Aorta (tissue), 5 donors: ENCODE measurements around the gene TBX20. TPM values are rescaled to one million over a fixed set of nuclear protein-coding genes. Genes with fewer than 3 reads are reported as not detected.
"Not testable (repeated sequence)": the region's sequence is repeated elsewhere in the genome, so short reads cannot be mapped to it uniquely, and the experiment has no call there.

Experiments
- ATAC-seq: fragments of 200-7000 bp; cut with Tn5 transposase; one replicate; pipeline ENCODE4 v1.9.1; 2022; ENCODE audit warnings: moderate library complexity; ENCODE audit not compliant: low FRiP score
- DNase-seq, 2 donors: peaks; one replicate each; pipeline ENCODE4 v3.0.0-alpha.2; 2020
- H3K27ac ChIP-seq, 2 donors: one replicate each; pipeline ENCODE4 v1.5.1; 2013; ENCODE audit warnings: low read length in 2 of 2, mild to moderate bottlenecking in 2 of 2, moderate library complexity in 2 of 2, control low read depth in 1 of 2, inconsistent platforms in 1 of 2, low read depth in 1 of 2
- H3K27me3 ChIP-seq, 2 donors: one replicate each; pipeline ENCODE4 v1.6.1; 2013; ENCODE audit warnings: control low read depth in 1 of 2, low read length in 1 of 2, mild to moderate bottlenecking in 1 of 2, moderate library complexity in 1 of 2; ENCODE audit not compliant: insufficient read depth in 2 of 2, control insufficient read depth in 1 of 2
- H3K36me3 ChIP-seq, 2 donors: one replicate each; pipeline ENCODE4 v1.6.1; 2013; ENCODE audit warnings: control low read depth in 1 of 2, low read length in 1 of 2, mild to moderate bottlenecking in 1 of 2; ENCODE audit not compliant: insufficient read depth in 2 of 2, control insufficient read depth in 1 of 2
- H3K4me1 ChIP-seq, 2 donors: one replicate each; pipeline ENCODE4 v1.6.1; 2013; ENCODE audit warnings: low read length in 2 of 2, control low read depth in 1 of 2, mild to moderate bottlenecking in 1 of 2, moderate library complexity in 1 of 2; ENCODE audit not compliant: insufficient read depth in 2 of 2, control insufficient read depth in 1 of 2
- H3K4me3 ChIP-seq, 2 donors: one replicate each; pipeline ENCODE4 v1.5.1; 2013; ENCODE audit warnings: low read length in 2 of 2, control low read depth in 1 of 2, mild to moderate bottlenecking in 1 of 2
- H3K9me3 ChIP-seq: one replicate; pipeline ENCODE4 v1.6.1; 2013; ENCODE audit warnings: mild to moderate bottlenecking, low read length; ENCODE audit not compliant: control insufficient read depth
- WGBS, 2 donors: extraction: QIAGEN DNeasy Blood & Tissue Kit; methylation state at CpG; one replicate each; pipeline ENCODE4 v1.1.7; 2013; 5-methylcytosine and 5-hydroxymethylcytosine counted together
- intact Hi-C, 2 donors: fragments of 100-400 bp; cut with DNase I; formaldehyde crosslinking; loops; one replicate each; pipeline versions ENCODE4 v1.14.2 to v1.15.0; 2022
- polyA plus RNA-seq, 2 donors: library from polyadenylated mRNA; stranded (reverse); fragments of 200-250 nt; gene quantifications; one replicate each; pipeline ENCODE4 v1.2.3, GENCODE V29; 2013
- total RNA-seq, 2 donors: library from RNA; stranded (reverse); fragmentation: NEBNext Ultra II Directional; extraction: Animal tissue kit (Norgen Biotek cat#: 25700); gene quantifications; one replicate each; pipeline ENCODE4 v1.2.1, GENCODE V29; 2021
- donor health status: healthy with polysubstance abuse.
- donor health status: Bipolar disorder and iron deficiency.
- donor health status: DM: no; HTN: no; CAD: no.
- donor health status: DM: no; HTN: no; CAD: no.
- donor health status: DM: yes; HTN: yes; CAD: no.

The TBX20 gene
- total and polyA plus RNA-seq, 4 donors, result 0.36 TPM; not detected in 3

GRCh38 chr7:35185908-35186731 lies 67.8 kb downstream of the TBX20 start:
- ATAC-seq, result peak; percentile 41

GRCh38 chr7:35185578-35185907 lies 68.4 kb downstream of the TBX20 start:
- intact Hi-C loops, DNase-seq, ATAC-seq, H3K9me3 ChIP-seq, H3K36me3 ChIP-seq, H3K27me3 ChIP-seq, H3K27ac ChIP-seq, H3K4me3 ChIP-seq, H3K4me1 ChIP-seq: not testable (repeated sequence)
- 3 to 5% methylated on average over 14 of the region's 14 CpGs for WGBS, 2 donors

More at GRCh38 chr7:35185908-35186731, 67.8 kb downstream of the TBX20 start:
- intact Hi-C loops, result no loop called here
- Histone ChIP-seq H3K27me3 (no peaks in the 10 kb centered on the region), H3K9me3 (no peaks in the 10 kb centered on the region), H3K4me1 (no peaks in the 10 kb centered on the region), H3K4me3 (no peak overlapping the region), H3K27ac (no peak overlapping the region), H3K36me3 (no peaks in the 10 kb centered on the region)
- WGBS, 2 donors, result 1% methylated on average over 66 to 67 of the region's 67 CpGs
- DNase-seq, result peak in 1 of 2 donors; percentile 43

GRCh38 chr7:35184961-35185360 lies 68.9 kb downstream of the TBX20 start:
- H3K4me1 ChIP-seq, H3K27ac ChIP-seq, ATAC-seq, H3K27me3 ChIP-seq, DNase-seq, H3K9me3 ChIP-seq, H3K4me3 ChIP-seq, intact Hi-C loops, H3K36me3 ChIP-seq: not testable (repeated sequence)
- WGBS, 2 donors, result 69% methylated on average over 5 of the region's 5 CpGs

- H3K27me3 ChIP-seq, H3K27ac ChIP-seq, H3K4me1 ChIP-seq, H3K36me3 ChIP-seq, H3K4me3 ChIP-seq, H3K9me3 ChIP-seq, DNase-seq, intact Hi-C loops, ATAC-seq: not testable (repeated sequence)
- WGBS, 2 donors, result 87 to 90% methylated on average over 5 of the region's 5 CpGs
These were observed 69.9 kb downstream of the TBX20 start for GRCh38 chr7:35183873-35184503.

GRCh38 chr7:35180665-35181064 lies 73.2 kb downstream of the TBX20 start:
- H3K4me3 ChIP-seq, H3K36me3 ChIP-seq, intact Hi-C loops, ATAC-seq, DNase-seq, H3K27me3 ChIP-seq, H3K27ac ChIP-seq, H3K4me1 ChIP-seq, H3K9me3 ChIP-seq: not testable (repeated sequence)
- 94 to 95% methylated on average over 6 of the region's 6 CpGs for WGBS, 2 donors

GRCh38 chr7:35173176-35173575 lies 80.7 kb downstream of the TBX20 start:
- not testable (repeated sequence) for ATAC-seq, H3K27ac ChIP-seq
- WGBS, 2 donors, result 48 to 58% methylated on average over 2 of the region's 2 CpGs

GRCh38 chr7:35172131-35172530 lies 81.8 kb downstream of the TBX20 start:
- WGBS, 2 donors, result 72 to 74% methylated on average over 4 of the region's 4 CpGs
- H3K9me3 ChIP-seq, H3K27me3 ChIP-seq, ATAC-seq, H3K4me3 ChIP-seq, H3K27ac ChIP-seq, DNase-seq, intact Hi-C loops, H3K4me1 ChIP-seq, H3K36me3 ChIP-seq: not testable (repeated sequence)

More at GRCh38 chr7:35173176-35173575, 80.7 kb downstream of the TBX20 start:
- H3K27me3 ChIP-seq, intact Hi-C loops, H3K36me3 ChIP-seq, H3K4me1 ChIP-seq, H3K4me3 ChIP-seq, DNase-seq, H3K9me3 ChIP-seq: not testable (repeated sequence)

GRCh38 chr7:35167658-35168057 lies 86.2 kb downstream of the TBX20 start:
- H3K4me1 ChIP-seq, intact Hi-C loops, H3K27me3 ChIP-seq: not testable (repeated sequence)

GRCh38 chr7:35167158-35167557 lies 86.7 kb downstream of the TBX20 start:
- 70 to 80% methylated on average over 1 of the region's 1 CpG for WGBS, 2 donors

More at GRCh38 chr7:35167658-35168057, 86.2 kb downstream of the TBX20 start:
- H3K4me3 ChIP-seq, H3K36me3 ChIP-seq, H3K27ac ChIP-seq, H3K9me3 ChIP-seq, ATAC-seq, DNase-seq: not testable (repeated sequence)

More at GRCh38 chr7:35167158-35167557, 86.7 kb downstream of the TBX20 start:
- H3K9me3 ChIP-seq, H3K4me1 ChIP-seq, H3K36me3 ChIP-seq, H3K27me3 ChIP-seq, ATAC-seq, DNase-seq, H3K27ac ChIP-seq, intact Hi-C loops, H3K4me3 ChIP-seq: not testable (repeated sequence)
